Measurements from ENCODE around the gene AVPR2.

Gene AVPR2

DNA sequence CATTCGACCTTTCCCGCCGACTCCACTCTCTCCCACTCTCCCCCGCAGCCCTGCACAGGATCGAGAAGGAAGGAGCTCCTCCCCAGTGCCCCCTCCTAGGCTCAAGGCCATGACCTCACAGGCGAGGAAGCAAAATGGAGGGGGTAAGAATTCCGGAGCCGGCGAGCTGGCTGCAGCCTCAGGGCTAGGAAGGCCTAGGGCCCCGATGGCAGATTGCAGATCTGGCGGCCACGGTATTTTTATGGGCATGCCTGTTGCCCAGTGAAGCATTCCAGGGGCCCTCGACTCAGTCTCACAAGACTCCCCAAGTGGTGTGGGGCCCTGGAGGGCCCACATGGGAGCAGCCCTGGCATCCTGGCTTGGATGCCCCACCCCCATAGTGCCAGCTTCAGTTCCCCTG, 17.6 kb upstream of the AVPR2 start:
- DNase-seq = no peak

DNA sequence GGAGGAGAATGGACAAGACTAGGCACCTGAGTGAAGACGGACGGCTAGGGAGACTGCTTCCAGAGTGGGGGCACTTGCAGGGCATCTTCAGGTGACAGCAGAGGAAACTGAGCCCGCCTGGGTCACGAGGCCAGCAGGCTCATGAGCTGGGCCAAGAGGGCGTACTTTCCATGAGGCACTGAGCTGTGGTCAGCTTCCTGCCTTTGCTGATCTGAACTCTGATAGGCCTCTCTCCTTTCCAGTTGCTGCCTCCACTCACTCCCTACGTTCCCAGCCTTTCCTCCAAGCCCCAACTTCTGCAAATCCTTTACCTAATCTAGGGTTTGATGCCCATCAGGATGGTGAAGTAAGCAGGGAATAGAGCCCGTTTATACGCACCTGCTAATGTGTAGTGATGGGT, 17.1 kb upstream of the AVPR2 start:
- DNase-seq = no peak

DNA sequence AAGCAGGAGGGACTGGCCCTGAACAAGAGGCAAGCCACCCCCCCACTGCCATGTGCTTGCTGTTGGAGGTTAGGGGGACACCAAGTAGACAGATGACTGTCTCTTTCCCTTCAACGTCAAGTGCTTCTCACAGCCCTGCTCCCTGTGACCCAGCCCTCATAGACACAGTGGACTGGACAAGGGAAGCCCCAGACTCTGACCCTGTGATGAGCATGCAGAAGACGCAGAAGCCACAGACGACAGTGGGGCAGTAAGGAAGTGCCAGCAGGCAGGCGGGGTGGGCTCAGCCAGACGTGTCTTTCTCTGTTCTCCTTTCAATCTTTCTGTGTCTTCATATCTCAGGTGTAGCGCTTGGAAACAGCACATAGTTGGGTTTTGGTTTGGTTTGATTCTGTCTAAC, 16.1 kb upstream of the AVPR2 start:
- no peak for DNase-seq

DNA sequence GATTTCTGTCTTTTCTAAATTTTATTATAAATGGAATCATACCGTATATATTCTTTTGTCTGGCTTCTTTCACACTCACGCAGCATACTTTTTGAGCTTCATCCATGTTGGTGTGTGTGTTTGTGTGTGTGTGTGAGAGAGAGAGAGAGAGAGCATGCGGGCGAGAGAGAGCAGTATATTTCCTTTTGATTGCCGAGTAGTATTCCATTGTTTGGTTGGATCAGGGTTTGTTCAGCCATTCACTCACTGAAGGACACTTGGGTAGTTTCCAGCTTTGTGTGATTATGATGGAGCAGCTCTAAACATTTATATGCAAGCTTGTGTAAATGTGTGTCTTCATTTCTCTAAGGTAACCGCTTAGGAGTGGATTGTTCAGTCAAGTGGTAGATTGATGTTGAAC, 15.3 kb upstream of the AVPR2 start:
- DNase-seq = no peak

DNA sequence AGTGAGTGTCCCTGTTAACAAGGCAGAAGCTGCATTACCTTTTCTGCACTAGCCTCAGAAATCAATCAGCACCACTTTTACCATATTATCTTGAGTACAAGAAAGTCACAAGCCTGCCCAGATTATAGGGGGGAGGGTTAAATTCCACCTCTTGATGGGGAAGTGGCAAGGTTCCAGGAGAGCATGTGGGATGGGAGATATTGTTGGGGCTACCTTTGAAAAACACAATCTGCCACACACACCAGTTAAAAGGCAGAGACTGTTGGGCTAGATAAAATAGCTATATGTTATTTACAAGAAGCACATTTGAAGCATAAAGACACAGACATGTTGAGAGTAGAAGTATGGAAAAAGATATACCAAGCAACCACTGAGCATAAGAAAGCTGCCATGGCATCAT, 6.6 kb upstream of the AVPR2 start:
- DNase-seq = no peak

DNA sequence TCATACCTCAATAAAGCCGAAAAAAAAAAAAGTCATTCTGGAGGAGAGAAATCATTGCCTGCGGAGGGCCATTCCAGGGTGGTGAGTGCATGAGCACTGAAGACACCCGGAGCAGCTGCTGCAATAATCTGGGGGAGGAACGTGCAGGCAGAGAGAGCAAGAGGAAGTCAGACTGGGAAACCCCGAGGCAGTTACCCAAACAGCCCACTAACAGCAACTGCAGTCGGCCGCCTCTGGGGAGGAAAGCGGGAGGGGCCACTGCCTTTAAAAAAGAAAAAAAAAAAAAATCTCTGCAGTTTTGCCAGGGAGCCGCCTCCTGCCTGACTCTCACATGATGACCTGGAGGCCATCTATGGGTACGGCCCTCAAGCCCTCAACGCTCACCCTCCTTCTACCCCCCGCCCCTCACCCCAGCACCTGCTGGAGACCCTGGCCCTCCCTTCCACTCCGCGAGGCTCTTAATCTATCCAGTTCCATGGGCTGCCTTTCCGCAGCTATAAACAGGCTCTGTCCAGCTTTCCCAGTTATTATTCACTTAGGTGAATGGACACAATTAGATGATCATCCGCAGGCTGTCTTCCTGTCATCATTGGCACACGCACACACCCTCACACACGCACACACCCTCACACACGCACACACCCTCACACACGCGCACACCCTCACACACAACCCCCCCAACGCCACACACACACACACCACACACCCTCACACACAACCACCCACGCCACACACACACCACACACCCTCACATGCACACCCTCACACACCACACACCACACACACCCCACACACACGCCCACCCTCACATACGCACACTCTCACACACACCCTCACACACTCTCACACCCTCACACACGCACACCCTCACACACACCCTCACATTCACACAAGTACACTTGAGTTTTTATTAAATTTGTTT, 3.4 kb upstream of the AVPR2 start:
- peak; percentile 77 for DNase-seq

DNA sequence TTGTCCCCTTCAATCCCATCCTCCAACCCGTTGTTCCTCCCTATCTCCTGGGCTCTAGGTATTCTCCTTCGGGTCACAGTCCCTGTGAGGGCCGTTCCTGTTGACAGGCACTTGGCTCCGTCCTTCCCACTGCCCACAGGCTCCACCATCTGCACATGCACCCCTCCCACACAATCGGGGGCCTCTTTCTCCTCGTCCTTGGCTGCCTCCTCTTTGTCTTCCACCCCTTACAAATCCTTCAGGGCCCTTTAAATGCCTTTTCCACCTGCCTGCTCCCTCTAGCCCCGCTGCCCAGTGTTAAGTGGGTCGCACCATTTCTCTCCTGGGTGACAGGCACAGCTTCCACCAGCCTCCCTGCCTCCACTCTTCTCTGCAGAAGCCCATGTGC, 2.7 kb upstream of the AVPR2 start:
- no peak for DNase-seq

DNA sequence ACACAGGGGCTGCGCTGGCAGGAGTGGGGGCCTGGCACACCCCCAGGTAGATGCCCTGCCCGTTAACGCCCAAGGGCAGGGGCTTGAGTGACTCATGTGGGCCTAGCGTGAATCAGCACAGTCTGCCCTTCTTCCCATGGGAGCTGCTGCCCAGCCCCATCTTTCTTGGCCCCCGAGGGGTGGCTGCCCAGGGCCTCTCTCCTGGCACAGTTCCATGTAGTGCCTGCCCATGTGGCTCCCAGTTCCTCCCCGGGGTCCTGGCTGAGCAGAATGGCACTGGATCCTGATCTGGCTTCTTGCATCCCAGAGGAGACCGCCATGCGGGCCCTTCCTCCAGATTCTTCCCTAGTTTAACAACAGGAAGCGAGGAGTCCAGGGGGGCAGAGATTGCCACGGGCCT, 2.1 kb upstream of the AVPR2 start:
- DNase-seq = no peak

DNA sequence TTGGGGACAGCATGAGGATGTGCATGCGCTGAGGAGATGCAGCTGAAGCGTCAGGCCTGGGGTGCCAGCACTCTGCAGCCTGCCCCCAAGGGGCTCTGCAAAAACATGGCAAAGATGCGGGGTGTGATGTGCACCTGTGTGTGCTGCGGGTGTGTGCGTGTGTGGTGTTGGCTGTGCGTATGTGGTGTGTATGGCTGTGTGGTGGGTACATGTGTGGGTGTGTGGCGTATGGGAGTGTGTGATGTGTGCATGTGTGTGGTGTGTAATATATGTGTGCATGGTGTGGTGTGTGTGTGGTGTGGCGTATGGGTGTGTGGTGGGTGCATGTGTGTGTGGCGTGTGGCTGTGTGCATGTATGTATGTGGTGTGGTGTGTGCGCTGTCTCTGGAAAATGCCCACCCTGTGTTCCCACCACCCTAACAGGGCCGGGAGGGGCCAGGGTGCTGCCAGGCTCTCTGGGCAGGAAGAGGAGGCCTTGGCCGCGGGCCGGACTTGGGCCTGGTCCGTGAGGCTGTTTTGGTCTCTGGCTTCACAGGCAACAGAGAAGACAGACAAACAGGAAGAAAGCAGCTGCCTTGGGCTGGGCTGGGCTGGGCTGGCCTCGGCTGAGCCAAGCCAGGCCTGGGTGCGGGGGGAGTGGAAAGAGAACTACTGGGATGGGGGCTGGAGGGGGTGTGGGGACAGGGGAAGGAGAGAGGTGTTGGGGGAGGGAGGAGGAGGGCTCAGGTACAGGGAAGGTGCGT, 1.1 kb upstream of the AVPR2 start:
- DNase-seq = no peak

DNA sequence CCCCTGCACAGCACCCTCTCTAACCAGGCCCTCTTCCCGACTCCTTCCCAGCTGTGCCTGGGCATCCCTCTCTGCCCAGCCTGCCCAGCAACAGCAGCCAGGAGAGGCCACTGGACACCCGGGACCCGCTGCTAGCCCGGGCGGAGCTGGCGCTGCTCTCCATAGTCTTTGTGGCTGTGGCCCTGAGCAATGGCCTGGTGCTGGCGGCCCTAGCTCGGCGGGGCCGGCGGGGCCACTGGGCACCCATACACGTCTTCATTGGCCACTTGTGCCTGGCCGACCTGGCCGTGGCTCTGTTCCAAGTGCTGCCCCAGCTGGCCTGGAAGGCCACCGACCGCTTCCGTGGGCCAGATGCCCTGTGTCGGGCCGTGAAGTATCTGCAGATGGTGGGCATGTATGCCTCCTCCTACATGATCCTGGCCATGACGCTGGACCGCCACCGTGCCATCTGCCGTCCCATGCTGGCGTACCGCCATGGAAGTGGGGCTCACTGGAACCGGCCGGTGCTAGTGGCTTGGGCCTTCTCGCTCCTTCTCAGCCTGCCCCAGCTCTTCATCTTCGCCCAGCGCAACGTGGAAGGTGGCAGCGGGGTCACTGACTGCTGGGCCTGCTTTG, 1.1 kb downstream of the AVPR2 start:
- DNase-seq = no peak

DNA sequence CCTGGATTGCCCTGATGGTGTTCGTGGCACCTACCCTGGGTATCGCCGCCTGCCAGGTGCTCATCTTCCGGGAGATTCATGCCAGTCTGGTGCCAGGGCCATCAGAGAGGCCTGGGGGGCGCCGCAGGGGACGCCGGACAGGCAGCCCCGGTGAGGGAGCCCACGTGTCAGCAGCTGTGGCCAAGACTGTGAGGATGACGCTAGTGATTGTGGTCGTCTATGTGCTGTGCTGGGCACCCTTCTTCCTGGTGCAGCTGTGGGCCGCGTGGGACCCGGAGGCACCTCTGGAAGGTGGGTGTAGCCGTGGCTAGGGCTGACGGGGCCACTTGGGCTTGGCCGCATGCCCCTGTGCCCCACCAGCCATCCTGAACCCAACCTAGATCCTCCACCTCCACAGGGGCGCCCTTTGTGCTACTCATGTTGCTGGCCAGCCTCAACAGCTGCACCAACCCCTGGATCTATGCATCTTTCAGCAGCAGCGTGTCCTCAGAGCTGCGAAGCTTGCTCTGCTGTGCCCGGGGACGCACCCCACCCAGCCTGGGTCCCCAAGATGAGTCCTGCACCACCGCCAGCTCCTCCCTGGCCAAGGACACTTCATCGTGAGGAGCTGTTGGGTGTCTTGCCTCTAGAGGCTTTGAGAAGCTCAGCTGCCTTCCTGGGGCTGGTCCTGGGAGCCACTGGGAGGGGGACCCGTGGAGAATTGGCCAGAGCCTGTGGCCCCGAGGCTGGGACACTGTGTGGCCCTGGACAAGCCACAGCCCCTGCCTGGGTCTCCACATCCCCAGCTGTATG, 1.8 kb downstream of the AVPR2 start:
- DNase-seq = no peak

DNA sequence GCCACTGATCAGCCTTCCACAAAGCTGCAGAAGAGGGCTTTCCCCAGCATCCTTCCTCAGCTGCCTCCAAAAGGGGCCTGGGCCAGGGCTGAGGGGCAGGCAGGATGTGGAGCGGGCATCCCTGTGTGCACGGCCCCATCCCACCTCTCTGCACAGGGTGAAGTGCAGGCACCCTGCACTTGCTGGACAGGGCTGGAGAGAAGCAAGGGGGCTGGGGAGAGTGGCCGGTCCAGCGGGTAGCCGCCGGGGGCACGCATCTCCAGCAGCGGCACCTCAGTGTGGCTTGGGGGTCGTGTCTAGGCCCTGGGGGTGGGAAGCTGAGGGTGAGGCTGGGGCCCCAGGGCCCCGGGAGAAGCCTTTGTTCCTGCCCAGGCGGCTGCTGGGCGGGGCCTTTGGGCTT, 3.0 kb downstream of the AVPR2 start:
- no peak for DNase-seq

DNA sequence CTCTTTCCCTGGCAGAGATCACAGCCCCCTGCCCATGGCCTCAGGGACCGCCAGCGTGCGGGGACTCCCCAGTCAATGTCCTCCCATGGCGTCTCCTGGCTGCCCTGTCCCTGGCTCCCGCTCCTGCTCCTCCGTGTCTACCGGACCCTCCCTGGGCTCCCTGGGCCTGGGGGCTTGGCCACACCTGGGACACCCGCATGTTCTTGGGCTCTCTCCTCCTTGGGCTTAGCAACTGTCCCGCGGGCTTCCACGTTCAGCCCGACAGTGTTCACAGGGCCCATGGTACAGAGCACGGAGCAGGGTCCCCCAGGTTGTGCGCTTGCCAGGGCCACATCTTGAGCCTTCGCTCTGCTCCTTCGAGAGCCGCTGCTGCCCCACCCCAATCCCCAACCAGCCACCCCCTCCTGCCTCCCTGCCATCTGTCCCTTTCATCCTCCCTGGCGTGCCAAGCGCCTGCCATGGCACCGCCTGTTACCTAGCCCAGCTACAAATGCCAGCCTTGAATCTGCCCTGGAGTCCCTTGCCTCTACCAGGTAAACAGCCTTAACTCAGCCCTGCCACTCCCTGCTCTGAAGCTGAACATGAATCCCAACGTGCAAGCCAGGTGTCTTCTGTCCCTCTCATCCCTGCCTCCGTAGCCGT, 3.9 kb downstream of the AVPR2 start:
- no peak for DNase-seq

DNA sequence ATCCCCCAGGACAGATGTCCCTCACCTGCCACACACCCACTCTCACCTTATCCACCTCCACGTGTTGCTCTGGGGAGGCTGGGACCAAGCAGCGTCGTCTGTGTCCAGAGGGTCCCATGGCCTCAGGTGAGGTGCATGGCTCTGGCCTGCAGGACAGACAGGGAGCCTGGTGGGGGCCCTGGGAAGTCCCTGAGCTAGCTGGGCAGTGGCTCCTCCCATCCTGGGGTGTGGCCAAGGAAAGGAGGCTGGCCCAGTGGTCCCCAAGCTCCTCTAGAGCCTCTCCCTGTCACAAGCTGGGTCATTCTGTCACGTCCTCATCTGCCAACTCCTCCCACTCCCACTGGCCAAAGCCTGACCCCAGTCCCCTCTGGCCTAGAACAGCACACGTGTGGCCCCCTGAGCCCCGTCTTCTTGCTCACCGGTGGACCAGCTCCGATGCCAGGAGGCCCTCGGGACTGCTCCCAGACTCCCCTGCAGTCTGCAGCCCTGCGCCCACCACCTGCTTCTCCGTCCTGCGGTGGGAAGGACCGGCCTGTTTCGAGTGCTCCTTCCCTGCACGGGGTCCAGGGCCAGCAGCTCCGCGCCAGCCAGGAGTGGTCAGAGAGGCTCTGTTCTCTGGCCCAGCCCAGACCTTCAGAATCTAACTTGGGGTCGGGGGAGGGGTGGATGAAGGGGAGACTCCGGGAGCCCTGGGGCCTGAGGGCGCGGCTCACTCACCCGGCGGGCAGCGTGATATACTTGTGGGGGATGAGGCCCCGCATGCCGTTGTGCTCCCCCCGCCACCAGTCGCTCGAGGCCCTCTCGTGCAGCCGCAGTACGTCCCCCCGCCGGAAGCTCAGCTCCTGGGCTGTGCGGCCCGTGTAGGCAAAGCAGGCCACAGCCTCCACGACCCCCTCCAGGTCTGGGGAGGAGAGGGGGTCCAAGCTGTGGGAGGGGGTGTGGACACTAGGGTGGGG, 4.8 kb downstream of the AVPR2 start:
- no peak for DNase-seq

DNA sequence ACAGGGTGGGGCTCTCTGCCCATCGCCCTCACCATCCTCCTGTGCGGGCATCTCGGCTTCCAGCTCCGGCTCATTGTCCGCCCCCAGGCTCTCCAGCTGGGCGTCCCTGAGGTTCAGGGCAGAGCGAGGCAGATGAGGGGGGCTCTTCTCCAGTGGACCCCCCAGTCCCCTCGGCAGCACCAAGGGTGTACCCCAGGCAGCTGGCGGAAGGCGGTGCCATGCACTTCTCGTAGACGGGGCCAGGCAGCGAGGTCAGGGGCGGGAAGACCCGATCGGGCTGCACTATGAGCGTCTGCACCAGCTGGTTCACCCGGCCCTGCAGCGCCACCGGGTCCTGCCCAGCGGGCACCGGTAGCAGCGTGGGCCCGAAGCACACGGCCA, 5.5 kb downstream of the AVPR2 start:
- no peak for DNase-seq

DNA sequence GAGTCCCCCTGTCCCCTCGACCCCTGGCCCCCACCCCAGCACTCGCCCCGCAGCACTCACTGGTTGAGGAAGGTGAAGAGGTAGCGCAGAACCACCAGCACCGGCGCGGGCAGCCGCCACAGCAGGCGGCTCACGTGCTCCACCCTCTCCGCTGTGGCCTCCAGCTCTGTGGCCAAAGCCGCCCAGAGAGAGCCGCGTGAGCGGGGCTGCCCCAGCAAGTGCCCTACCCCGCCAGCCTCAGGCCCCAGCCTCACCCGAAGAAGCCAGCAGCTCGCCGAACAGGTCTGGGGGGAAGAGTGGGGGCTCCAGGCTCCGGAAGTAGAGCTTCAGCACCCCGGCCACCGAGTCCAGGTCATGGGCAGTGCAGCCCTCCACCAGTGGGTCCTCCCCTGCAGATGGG, 6.0 kb downstream of the AVPR2 start:
- DNase-seq = no peak

DNA sequence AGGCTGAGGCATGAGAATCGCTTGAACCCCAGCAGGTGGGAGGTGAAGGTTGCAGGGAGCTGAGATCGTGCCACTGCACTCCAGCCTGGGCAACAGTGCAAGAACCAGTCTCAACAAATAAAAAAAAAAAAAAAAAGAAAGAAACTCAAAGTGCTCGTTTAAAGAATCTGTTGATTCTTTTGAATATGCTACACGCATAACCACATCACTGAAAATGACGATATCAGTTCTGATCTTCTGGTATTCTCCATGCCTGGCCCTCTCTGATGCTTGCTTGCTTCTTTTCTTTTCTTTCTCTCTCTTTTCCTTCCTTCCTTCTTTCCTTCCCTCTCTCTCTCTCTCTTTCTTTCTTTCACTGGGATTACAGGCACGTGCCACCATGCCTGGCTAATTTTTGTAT, 7.3 kb downstream of the AVPR2 start:
- no peak for DNase-seq

DNA sequence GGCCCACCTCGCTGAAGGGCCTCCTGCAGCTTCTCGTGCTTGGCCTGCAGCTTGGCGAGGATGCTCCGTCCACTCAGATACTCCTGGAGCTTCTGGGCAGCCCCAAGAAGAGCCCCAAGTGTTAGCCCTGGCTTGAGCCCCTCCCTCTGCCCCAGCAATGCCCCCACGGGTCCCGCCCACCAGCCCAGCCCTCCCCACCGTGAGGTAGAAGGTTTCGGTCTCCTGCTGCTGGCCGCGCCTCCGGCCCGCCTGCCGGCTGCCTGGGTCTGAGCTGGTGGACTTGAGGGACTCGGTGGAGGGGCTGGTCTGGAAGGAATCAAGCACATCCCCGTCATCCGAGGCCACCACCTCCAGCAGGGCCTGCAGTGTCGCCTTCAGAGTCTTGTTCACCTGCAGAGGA, 8.7 kb downstream of the AVPR2 start:
- no peak for DNase-seq

DNA sequence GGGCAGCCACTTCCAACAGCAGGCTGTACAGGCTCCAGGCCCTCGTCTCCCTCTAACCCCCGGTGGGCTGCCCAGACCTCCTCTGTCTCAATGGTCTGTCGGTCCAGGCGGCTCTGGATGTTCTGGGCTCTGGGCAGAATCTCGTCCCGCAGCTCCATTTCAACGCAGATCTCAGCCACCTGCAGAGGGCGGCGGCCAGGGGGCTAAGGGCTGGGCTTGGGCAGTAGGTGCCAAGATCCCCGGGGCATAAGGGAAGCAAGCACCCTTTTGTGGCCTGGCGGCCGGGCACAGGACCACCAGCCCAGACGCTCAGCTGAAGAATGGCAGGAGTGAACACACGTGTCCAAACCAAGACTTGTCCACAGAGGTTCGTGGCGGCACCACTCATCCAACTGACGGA, 9.2 kb downstream of the AVPR2 start:
- DNase-seq = no peak

DNA sequence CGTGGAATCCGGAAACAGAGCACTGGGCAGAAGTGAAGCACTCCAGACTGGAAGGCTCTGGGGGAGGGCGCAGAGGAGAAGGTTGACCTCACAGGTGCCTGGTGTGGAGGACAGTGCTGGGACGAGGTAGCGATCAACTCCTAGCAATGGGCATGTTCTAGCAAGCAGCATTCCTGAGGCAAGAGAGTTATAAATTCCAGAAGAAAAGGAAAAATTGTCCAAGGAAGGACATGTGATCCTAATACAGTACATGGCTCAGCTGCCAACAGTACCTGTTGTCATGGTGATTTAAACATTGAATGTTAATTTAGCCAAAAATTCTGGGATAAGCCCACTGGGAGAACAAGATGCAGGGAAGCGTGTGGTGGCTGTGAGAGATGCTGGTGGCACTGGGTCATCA, 13.4 kb downstream of the AVPR2 start:
- DNase-seq = no peak

DNA sequence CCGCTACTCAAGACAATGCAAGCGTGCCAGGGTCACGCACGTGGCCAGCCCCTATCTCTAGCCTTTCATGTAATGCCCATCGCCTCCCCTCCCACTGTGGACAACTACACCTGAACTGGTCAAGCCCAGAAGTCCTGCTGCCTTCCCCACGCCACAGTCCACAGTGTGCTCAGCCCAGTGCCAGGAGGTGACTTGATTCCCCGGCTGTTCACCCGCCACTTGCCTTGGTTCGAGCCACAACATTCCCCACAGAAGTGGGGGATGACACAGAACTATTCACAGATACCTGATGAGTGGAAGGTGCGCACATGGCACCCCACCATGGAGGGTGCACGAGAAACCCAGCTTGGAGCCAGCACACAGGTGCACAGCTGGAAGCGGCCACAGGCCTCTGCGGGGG, 14.8 kb downstream of the AVPR2 start:
- DNase-seq = no peak

DNA sequence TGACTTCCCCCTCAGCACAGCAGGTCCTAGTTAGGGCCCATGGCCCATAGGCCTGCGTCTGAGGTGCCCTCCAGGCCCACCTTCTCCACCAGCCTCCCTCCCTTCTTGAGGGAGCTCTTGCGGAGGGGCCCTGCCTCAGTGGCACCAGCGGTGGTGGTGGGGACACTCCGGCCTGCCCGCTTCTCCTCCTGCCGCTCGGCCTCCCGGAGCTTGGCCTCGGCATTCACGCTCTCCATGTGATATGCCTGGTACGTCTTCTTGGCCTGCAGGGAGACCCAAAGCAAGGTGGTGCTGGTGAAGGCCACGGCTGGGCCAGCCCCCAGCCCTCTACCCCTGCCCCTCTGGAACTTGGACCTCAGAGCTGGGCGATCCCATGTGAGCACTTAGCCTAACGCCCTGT, 16.1 kb downstream of the AVPR2 start:
- no peak for DNase-seq
